ENCODE data around the gene MRPL43.

DNA sequence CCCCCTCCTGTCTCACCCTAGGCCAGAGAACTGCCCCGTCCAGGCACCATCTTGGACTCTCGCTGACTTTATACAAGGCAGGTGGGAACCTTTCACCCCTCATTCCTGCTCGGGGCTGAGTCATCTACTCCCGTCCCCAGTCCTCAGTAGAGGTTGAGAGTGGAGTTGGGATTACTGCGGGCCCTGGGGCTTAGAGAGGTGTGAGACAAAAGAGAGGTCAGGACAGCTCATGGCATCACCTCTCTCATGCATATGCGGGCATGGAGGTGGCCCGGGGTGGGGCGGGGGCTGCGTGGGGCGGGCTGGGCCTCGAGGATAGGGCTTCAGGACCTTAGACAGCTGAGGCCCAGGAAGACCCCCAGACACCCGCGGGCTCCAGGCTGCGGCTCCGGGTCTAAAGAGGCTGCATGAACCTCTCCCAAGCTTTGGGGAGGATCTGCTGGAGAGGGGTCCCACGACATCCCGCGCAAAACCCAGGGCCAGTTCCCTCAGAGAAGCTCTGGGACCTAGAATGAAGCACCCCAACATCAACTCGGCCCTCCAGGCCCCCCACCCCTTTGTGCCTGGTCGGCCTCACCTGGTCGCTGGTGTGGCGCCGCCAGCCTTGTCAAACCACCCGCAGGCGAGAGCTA, 43.3 kb upstream of the MRPL43 start:
- TF ChIP-seq REST (IDR thresholded peaks at IDR 0.05; ENCODE audit: insufficient read depth in 1 of 2, low read depth in 2 of 2, low read length in 2 of 2), result no peak
- TF ChIP-seq TAF1 (IDR thresholded peaks at IDR 0.05; ENCODE audit: borderline replicate concordance, insufficient read depth, low read length), result no peak
- TF ChIP-seq POLR2AphosphoS5 (IDR thresholded peaks at IDR 0.05; ENCODE audit: low read depth, low read length), result no peak
